Activated T-cell treated with anti-CD3 and anti-CD28 coated beads, Interleukin-2, amount 50 U/mL, for 24 hours (primary cell): ENCODE measurements around the gene ZBTB33.

Experiments
- DNase-seq: peaks from one replicate; pipeline ENCODE4 v3.0.0-alpha.2; 2020
- H3K27ac Mint-ChIP-seq: 2 replicates; pipeline ENCODE4 v1.8.0; 2020; ENCODE audit warnings: mild to moderate bottlenecking, mixed read lengths
- H3K27me3 Mint-ChIP-seq: 2 replicates; pipeline ENCODE4 v1.8.0; 2020; ENCODE audit warnings: mixed read lengths
- H3K36me3 Mint-ChIP-seq: 2 replicates; pipeline ENCODE4 v1.8.0; 2020; ENCODE audit warnings: low read depth, mixed read lengths
- H3K4me1 Mint-ChIP-seq: 2 replicates; pipeline ENCODE4 v1.8.0; 2020; ENCODE audit warnings: low read depth, mixed read lengths
- H3K4me3 Mint-ChIP-seq: 2 replicates; pipeline ENCODE4 v1.8.0; 2020; ENCODE audit warnings: mild to moderate bottlenecking, moderate library complexity, mixed read lengths
- H3K9me3 Mint-ChIP-seq: 2 replicates; pipeline ENCODE4 v1.8.0; 2020; ENCODE audit warnings: mixed read lengths

Gene ZBTB33

DNA sequence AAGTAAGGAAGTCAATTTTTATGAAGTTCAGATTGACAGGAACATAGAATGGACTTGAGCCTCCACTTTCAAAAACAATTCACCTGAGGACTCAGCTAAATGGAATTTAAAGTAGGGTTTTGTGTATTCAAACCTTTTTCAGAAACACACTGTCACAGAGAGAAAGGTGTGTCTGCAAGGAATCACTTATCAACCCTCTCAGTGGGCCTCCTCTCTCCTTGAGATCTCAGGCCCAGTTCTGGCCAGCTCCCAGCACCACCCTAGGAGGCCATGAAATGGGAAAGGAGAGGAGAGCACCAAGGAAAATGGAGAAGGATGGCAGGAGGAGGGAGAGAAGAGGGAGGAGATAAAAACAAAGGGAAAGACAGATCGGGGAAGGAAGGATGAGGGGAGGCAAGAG lies 32.1 kb downstream of the ZBTB33 start:
- H3K9me3 Mint-ChIP-seq = no peaks in the 10 kb centered on the region
- H3K27ac Mint-ChIP-seq = no peak overlapping the region
- DNase-seq = no peak
- H3K36me3 Mint-ChIP-seq = no peaks in the 10 kb centered on the region
- peaks cover 40% of the 10 kb centered on the region for H3K27me3 Mint-ChIP-seq
- H3K4me3 Mint-ChIP-seq = no peak overlapping the region
- H3K4me1 Mint-ChIP-seq = no peaks in the 10 kb centered on the region

DNA sequence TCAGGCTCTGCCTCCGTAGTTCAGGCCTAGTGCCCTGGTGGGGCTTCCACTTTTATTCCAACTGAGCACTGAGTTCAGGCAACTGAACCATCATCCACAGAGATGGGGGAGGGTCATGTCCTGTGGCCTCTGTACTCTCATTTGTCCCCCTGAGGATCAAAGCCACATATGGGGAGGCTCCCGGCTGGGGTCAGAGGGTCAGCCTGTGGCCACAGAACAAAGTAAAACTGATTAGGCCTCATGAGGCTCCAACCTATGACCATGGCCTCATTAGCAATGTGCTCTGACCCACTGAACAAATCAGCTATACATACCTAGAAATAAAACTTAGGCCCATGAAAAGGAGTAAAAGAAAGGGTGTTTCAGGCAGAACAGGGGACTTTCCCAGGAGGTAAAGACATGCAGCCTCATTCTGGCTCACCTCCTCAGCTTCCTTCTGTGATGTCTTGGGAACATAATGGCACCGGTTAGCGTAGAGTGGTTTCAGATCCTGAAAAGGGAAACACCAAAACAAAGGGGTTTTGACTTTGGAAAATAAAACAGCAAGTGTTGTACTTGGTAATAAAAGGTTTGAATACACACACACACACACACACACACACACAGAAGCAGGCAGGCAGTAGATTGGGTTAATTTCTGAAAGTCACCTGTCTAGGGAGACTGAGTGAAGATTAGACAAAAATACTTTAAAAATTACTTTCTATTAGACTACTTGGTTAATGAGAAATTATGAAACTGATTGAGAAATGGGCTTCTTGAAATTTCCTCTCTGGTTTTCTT lies 36.3 kb downstream of the ZBTB33 start:
- peaks cover 25% of the 10 kb centered on the region for H3K27me3 Mint-ChIP-seq
- DNase-seq = no peak
- H3K27ac Mint-ChIP-seq = no peak overlapping the region
- H3K9me3 Mint-ChIP-seq = no peaks in the 10 kb centered on the region
- no peaks in the 10 kb centered on the region for H3K4me1 Mint-ChIP-seq
- no peaks in the 10 kb centered on the region for H3K36me3 Mint-ChIP-seq
- no peak overlapping the region for H3K4me3 Mint-ChIP-seq

DNA sequence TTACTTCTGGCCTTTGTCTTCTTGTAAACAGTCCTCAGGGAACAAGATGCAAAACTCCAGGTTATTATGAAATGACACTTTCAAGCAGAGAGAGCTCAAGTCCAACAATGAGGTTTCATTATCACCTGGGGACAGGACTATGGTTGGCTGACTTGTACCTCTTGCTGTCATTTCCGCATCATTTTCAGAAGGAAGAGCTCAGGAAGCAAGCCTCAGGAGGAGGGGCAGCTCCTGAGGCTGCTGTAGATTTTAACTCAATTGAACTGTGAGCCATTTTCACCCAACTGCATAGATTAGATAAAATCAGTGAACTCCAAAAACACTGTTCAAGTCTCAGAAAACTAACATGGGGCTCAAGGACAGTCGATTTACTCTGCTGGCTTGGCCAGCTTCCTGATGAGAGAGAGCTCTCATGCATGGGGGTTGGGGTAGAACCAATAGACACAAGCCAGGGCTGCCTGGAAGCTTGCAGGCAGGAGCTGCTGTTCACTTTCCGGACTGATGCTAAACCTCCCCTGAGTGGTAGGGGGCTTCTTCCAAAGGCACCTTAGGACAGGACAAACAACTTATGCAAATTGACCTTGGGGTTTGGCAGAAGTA lies 37.0 kb downstream of the ZBTB33 start:
- Mint-ChIP-seq H3K9me3 (no peaks in the 10 kb centered on the region), H3K27me3 (peaks cover 23% of the 10 kb centered on the region), H3K27ac (no peak overlapping the region)

DNA sequence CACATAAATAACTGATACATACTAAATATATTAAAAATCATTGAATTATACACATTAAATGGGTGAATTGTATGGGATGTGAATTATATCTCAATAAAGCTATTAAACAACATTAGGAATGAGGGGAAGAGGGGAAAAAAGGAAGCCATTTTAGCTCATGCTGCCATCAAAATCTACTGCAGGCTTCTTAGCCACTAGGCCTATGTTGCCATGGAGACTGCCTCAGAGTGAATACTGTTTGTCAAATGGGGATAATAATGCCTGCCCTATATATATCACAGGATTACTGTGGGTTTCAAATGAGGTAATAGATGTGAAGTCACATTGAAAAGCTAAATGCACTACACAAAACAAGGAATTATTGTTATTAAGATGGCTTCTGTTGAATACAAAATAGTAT lies 39.5 kb downstream of the ZBTB33 start:
- no peak overlapping the region for H3K27ac Mint-ChIP-seq
- H3K36me3 Mint-ChIP-seq = no peaks in the 10 kb centered on the region
- H3K9me3 Mint-ChIP-seq = no peaks in the 10 kb centered on the region
- no peak overlapping the region for H3K4me3 Mint-ChIP-seq
- H3K4me1 Mint-ChIP-seq = peaks cover 5% of the 10 kb centered on the region
- DNase-seq = no peak
- H3K27me3 Mint-ChIP-seq = peaks cover 6% of the 10 kb centered on the region

More for the DNA sequence above, 37.0 kb downstream of the ZBTB33 start:
- DNase-seq = no peak
- Mint-ChIP-seq H3K36me3 (no peaks in the 10 kb centered on the region), H3K4me1 (no peaks in the 10 kb centered on the region), H3K4me3 (no peak overlapping the region)

DNA sequence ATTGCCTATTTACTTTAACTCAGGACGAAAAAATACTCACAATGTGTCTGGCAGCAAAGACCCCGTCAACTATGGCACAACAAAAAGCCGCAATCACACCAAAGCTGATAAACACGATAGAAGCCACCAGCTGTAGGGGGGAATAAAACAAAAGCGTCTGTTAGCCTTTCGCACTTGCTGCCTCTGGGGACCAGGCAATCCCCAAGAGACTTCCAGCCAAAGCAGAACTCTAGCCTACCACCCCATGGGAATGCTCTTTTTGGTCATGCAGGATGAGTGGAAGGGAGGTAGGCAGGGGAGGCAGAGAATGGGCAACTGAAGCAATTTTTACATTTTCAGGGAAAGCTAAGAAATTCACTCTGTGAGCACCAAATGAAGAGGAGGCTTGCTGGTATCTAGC lies 40.6 kb downstream of the ZBTB33 start:
- no peak overlapping the region for H3K4me3 Mint-ChIP-seq
- DNase-seq = no peak
- H3K27me3 Mint-ChIP-seq = peaks cover 3% of the 10 kb centered on the region
- H3K9me3 Mint-ChIP-seq = no peaks in the 10 kb centered on the region
- H3K4me1 Mint-ChIP-seq = peaks cover 8% of the 10 kb centered on the region
- no peaks in the 10 kb centered on the region for H3K36me3 Mint-ChIP-seq
- H3K27ac Mint-ChIP-seq = no peak overlapping the region

DNA sequence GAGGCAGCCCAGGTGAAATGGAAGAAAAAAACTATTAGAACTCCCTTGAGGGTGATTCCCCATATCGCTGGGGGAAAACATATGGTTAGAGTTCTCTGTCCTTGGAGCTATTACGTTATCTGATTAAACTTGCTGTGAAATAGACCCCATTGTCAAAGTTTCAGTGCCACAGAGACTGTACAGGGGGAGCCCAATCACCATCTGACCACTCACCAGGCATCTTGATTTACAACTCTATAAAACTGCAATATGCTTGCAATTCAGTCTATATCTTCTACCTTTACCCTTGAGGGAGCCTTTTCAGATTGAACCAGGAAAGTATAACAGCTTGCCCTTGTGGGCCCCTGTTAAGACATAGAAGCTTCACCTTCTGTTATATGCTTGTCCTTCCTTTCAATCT lies 42.4 kb downstream of the ZBTB33 start:
- H3K27me3 Mint-ChIP-seq = no peaks in the 10 kb centered on the region
- DNase-seq = no peak
- H3K36me3 Mint-ChIP-seq = no peaks in the 10 kb centered on the region
- no peak overlapping the region for H3K27ac Mint-ChIP-seq
- no peaks in the 10 kb centered on the region for H3K9me3 Mint-ChIP-seq
- H3K4me3 Mint-ChIP-seq = no peak overlapping the region
- H3K4me1 Mint-ChIP-seq = peaks cover 8% of the 10 kb centered on the region

DNA sequence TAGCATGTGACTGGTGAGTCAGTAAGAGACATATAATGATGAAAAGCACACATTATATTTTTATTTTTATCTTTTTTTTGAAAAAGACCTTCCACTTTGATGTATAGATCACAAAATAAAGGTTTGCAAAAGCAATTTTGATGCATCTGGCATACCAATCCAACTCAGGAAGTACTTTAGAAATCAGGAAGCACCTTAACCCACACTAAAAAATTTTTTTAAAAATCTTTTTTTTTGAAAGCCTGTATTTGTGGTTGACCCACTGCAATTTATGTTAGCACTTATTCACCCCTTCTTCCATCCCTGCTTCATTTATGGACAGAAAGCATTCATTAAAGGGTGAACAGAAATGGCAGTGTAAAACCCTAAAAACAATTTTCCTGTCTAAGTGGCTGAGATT lies 44.0 kb downstream of the ZBTB33 start:
- no peak for DNase-seq
- H3K9me3 Mint-ChIP-seq = no peaks in the 10 kb centered on the region
- H3K27ac Mint-ChIP-seq = no peak overlapping the region
- no peaks in the 10 kb centered on the region for H3K27me3 Mint-ChIP-seq
- no peak overlapping the region for H3K4me3 Mint-ChIP-seq
- H3K36me3 Mint-ChIP-seq = no peaks in the 10 kb centered on the region
- H3K4me1 Mint-ChIP-seq = peaks cover 8% of the 10 kb centered on the region

DNA sequence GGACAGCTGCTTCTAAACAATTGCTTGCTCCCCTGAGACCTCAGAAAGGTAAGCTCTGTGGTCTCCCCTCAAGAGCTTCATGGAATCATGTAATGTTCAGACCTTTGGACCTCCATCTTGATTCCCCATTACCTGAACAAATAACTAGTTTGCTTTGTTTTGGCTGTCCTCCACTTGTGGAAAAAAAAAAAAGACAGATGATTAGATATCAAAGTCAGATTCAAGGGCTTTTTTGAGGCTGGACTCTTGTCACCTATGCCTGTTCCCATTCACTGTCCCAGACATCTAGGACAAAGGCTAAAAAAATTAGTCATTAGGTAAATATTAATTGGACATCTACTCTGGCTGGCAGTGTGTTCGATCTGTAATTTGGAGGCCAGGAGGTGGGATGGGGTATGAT lies 47.3 kb downstream of the ZBTB33 start:
- peaks cover 9% of the 10 kb centered on the region for H3K27me3 Mint-ChIP-seq
- H3K27ac Mint-ChIP-seq = no peak overlapping the region
- H3K9me3 Mint-ChIP-seq = no peaks in the 10 kb centered on the region
- peaks cover 20% of the 10 kb centered on the region for H3K4me1 Mint-ChIP-seq
- H3K4me3 Mint-ChIP-seq = no peak overlapping the region
- no peaks in the 10 kb centered on the region for H3K36me3 Mint-ChIP-seq
- DNase-seq = no peak

DNA sequence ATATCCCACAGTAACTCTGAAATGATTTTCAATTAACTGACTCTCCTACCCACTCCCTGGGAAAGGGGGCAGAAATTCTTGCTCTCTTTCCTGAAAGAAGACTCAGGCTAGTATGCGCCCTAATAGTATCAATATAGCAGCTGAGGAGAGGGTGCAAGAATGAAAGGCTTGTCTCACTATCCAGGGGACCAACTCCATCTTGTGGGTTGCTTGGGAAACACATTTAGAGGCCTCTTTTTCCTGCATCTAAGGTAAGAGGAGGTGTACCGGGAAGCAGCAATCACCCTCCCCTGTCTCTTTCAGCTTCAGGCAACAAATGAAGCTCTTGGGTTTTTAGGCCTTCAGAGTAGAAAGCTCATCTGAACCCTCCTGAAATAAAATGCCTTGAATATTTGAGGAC lies 49.3 kb downstream of the ZBTB33 start:
- H3K4me3 Mint-ChIP-seq = no peak overlapping the region
- no peaks in the 10 kb centered on the region for H3K36me3 Mint-ChIP-seq
- no peak for DNase-seq
- H3K9me3 Mint-ChIP-seq = no peaks in the 10 kb centered on the region
- peaks cover 14% of the 10 kb centered on the region for H3K27me3 Mint-ChIP-seq
- peaks cover 17% of the 10 kb centered on the region for H3K4me1 Mint-ChIP-seq
- H3K27ac Mint-ChIP-seq = no peak overlapping the region

DNA sequence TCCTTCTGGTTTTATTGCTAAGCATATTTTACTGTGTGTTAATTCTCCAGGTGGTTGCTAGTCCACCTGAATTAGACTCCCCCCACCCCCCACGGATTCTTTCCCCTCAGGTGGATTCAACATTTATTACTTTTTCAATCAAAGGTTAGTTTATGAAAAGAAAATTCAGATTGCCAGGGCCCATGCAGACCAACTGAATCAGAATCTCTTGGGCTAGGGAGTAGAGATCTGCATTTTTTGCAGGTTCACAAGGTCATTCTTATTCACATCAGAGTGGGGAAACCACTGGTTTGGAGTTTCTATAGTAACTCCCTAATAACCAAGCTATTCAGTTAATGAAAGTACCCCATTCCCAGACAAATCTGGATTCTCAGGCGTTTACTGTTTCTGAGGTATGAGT lies 50.9 kb downstream of the ZBTB33 start:
- no peak overlapping the region for H3K4me3 Mint-ChIP-seq

DNA sequence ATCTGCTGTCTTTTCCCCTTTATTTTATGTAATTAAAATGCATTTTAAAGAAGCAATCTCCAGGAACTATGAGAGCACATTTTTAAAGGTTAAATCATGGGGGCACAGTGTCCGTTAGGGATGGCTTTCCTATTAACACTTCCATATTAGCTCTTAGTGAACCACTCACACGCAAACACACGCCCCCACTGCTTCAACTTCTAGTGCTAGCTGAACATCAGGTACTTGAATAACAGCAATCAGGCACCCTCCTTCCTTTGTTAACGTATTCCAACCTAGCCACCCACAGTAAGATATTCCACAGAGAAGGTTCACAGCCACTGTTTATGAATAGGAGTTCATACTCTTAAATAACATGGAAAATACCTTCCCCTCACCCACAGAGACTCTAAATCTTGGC lies 51.3 kb downstream of the ZBTB33 start:
- Mint-ChIP-seq H3K4me3 (no peak overlapping the region), H3K27me3 (peaks cover 32% of the 10 kb centered on the region), H3K4me1 (peaks cover 20% of the 10 kb centered on the region)

More for the DNA sequence above, 50.9 kb downstream of the ZBTB33 start:
- Mint-ChIP-seq H3K9me3 (no peaks in the 10 kb centered on the region), H3K27ac (no peak overlapping the region), H3K4me1 (peaks cover 15% of the 10 kb centered on the region), H3K36me3 (no peaks in the 10 kb centered on the region), H3K27me3 (peaks cover 27% of the 10 kb centered on the region)
- no peak for DNase-seq

DNA sequence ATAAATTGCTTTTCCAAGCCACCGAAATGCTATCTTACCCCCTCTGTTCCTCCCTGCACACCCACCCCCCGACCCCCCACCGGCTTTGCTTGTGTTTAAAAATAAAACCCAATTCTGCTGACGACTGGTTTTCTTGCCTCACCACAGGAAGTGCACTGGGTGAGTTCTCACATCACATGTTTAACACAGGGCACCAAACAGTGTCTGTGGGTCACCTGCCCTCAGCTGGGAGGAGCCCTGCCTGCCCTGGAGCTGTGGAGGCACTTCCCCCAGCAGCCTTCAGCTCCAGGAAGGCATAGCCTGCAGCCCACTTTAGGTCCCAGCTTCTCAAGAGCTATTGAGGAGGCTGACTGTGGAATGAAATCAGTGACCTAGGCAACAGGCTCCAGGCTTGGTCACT lies 51.8 kb downstream of the ZBTB33 start:
- Mint-ChIP-seq H3K27ac (no peak overlapping the region), H3K27me3 (peaks cover 36% of the 10 kb centered on the region), H3K4me3 (no peak overlapping the region), H3K36me3 (no peaks in the 10 kb centered on the region), H3K9me3 (no peaks in the 10 kb centered on the region), H3K4me1 (peaks cover 23% of the 10 kb centered on the region)
- no peak for DNase-seq

More for the DNA sequence above, 51.3 kb downstream of the ZBTB33 start:
- H3K27ac Mint-ChIP-seq = no peak overlapping the region
- H3K36me3 Mint-ChIP-seq = no peaks in the 10 kb centered on the region
- no peak for DNase-seq
- no peaks in the 10 kb centered on the region for H3K9me3 Mint-ChIP-seq

DNA sequence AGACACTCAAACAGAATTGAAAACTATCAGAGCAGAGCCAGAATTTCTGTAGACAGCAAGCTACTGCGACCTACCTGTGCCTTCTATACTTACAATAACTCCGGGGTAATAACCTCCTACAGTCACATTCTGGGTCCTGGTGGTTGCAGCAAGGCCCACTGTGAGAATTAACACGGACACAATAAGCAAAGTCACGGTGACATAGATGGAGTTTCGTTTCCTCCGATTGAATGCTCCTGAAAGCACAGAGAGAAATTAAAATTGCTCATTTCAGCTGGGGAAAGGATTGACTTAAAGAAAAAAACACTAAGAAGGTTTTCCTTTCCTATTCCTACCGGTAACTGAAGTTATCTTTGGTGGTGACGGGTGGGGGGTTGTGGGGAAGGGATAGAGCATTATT lies 53.6 kb downstream of the ZBTB33 start:
- no peak for DNase-seq
- H3K4me1 Mint-ChIP-seq = peaks cover 26% of the 10 kb centered on the region
- no peak overlapping the region for H3K4me3 Mint-ChIP-seq
- H3K36me3 Mint-ChIP-seq = no peaks in the 10 kb centered on the region
- H3K27ac Mint-ChIP-seq = no peak overlapping the region
- H3K27me3 Mint-ChIP-seq = peaks cover 54% of the 10 kb centered on the region
- no peaks in the 10 kb centered on the region for H3K9me3 Mint-ChIP-seq

DNA sequence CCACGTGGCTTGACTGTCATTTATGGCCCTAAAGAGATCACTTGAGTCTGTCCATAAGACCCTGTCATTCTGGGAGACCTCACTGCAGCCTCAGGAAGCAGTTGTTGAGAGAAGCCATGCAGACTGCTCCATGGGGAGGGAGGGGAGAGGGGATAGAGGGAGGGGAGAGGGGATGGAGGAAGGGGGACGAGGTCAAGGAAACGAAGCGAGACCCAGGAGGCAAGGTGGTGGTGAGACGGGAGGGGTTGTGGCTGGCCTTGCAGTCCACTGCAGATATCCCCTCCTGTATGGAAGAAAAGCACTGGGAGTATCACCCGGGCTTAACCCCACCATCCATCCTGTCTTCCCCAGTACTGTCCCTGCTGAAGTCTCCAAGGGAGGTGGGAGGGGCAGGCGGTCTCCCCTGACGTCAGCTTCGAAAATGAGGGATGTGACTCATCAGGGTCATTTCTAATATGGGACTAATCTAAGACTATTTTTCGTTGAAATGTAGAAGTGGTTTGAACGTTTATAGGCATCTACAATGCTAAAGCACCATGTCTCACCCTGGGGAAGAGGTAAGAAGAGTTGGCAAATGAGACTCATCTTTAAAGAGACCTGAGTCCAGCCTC lies 55.0 kb downstream of the ZBTB33 start:
- no peaks in the 10 kb centered on the region for H3K9me3 Mint-ChIP-seq
- H3K4me3 Mint-ChIP-seq = no peak overlapping the region
- H3K4me1 Mint-ChIP-seq = peaks cover 38% of the 10 kb centered on the region
- DNase-seq = no peak
- peaks cover 67% of the 10 kb centered on the region for H3K27me3 Mint-ChIP-seq
- H3K27ac Mint-ChIP-seq = no peak overlapping the region
- no peaks in the 10 kb centered on the region for H3K36me3 Mint-ChIP-seq

DNA sequence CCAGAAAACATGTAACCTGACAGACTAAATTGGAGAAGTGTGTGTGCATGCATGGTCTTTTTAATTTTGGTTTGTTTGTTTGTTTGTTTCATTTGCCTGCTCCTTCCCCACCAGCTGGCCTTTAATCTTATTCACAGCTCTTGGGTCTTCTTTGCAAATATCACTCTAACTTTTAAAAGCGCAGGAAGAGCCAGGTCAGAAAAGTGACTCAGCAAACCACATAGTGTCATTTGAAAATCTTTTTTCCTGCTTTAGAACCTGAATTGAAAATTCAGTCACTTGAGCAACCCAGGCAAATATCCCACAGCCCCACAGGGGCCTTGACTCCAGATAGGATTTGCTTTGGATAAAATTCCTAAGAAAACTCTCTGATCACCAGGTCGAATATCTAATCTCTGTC lies 56.0 kb downstream of the ZBTB33 start:
- H3K27ac Mint-ChIP-seq = no peak overlapping the region
- no peak overlapping the region for H3K4me3 Mint-ChIP-seq
- H3K4me1 Mint-ChIP-seq = peaks cover 41% of the 10 kb centered on the region
- peaks cover 73% of the 10 kb centered on the region for H3K27me3 Mint-ChIP-seq
- no peaks in the 10 kb centered on the region for H3K9me3 Mint-ChIP-seq
- DNase-seq = no peak
- H3K36me3 Mint-ChIP-seq = no peaks in the 10 kb centered on the region
